MCF 10A (cell line): ENCODE data around the gene BEST1. TPM values are rescaled to one million over a fixed set of nuclear protein-coding genes. Genes with fewer than 3 reads are reported as not detected.

ENCODE experiments used
- BruUV-seq: library from RNA; stranded (reverse); fragments of 400-500 nt; replicated peaks from 2 replicates; lab custom pipeline; 2021; lab: Mats Ljungman, UMichigan
- CTCF ChIA-PET: fragments of 300-600 bp; sonication (Branson Sonifier 250); formaldehyde crosslinking; extraction: SDS; loops from one replicate; lab custom pipeline; 2021; ENCODE audit warnings: antibody characterized with exemption, inconsistent platforms; lab: Yijun Ruan, JAX
- POLR2A ChIA-PET: fragments of 300-600, 350-650 bp; sonication (Branson Sonifier 250); formaldehyde crosslinking; extraction: SDS; loops from one replicate; lab custom pipeline; 2020; ENCODE audit warnings: antibody characterized with exemption, inconsistent platforms; lab: Yijun Ruan, JAX
- DNase-seq: peaks from one replicate; pipeline ENCODE4 v3.0.0-alpha.2; 2018; ENCODE audit not compliant: unreplicated experiment
- H3K27ac Mint-ChIP-seq: one replicate; pipeline ENCODE4 v1.8.0; 2022; ENCODE audit warnings: mild to moderate bottlenecking, low read depth, mixed read lengths; ENCODE audit not compliant: unreplicated experiment
- H3K27me3 Mint-ChIP-seq: one replicate; pipeline ENCODE4 v1.8.0; 2022; ENCODE audit warnings: mixed read lengths; ENCODE audit not compliant: insufficient read depth, unreplicated experiment
- H3K36me3 Mint-ChIP-seq: one replicate; pipeline ENCODE4 v1.8.0; 2022; ENCODE audit warnings: mild to moderate bottlenecking, moderate library complexity, mixed read lengths; ENCODE audit not compliant: insufficient read depth, unreplicated experiment
- H3K4me1 Mint-ChIP-seq: one replicate; pipeline ENCODE4 v1.8.0; 2022; ENCODE audit warnings: mixed read lengths; ENCODE audit not compliant: insufficient read depth, unreplicated experiment
- H3K4me3 Mint-ChIP-seq: one replicate; pipeline ENCODE4 v1.8.0; 2022; ENCODE audit warnings: mild to moderate bottlenecking, moderate library complexity, mixed read lengths; ENCODE audit not compliant: unreplicated experiment
- H3K9me3 Mint-ChIP-seq: one replicate; pipeline ENCODE4 v1.8.0; 2022; ENCODE audit warnings: mixed read lengths; ENCODE audit not compliant: unreplicated experiment
- intact Hi-C: fragments of 100-400 bp; cut with micrococcal nuclease; formaldehyde crosslinking; loops from 2 replicates; pipeline ENCODE4 v1.14.1; 2022
- total RNA-seq: library from RNA; stranded (reverse); gene quantifications from 2 replicates; pipeline ENCODE4 v1.2.3, GENCODE V29; 2022
- TF ChIP-seq, protein P1 (sequence below): fragments of 200-600 bp; IDR thresholded peaks from one replicate; pipeline ENCODE4 v1.8.0; 2022; ENCODE audit warnings: antibody characterized with exemption, mild to moderate bottlenecking; ENCODE audit not compliant: unreplicated experiment

The BEST1 gene
- total RNA-seq, 1 experiment from 2014 or later, result 2.5 TPM

DNA sequence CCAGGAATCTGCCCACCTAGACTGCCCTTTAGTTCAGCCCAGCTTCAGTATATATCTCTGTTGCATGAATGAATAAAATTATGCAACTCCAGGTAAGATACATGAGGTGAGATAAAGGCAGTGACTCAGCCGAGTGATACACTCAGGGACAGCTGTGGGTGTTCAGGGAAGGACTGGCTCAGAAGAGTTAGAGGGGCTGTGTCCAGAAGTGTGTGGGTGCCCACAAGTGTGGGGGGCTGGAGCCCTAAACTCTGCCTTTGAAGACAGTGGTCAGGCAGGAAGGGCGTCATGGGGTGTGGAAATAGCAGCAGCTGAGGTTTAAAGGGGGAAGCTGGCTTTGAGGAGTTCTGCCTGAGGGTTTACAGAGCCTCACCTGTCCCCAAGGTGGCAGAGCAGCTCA is 9.0 kb downstream of the BEST1 start:
- TF ChIP-seq, protein P1, sequence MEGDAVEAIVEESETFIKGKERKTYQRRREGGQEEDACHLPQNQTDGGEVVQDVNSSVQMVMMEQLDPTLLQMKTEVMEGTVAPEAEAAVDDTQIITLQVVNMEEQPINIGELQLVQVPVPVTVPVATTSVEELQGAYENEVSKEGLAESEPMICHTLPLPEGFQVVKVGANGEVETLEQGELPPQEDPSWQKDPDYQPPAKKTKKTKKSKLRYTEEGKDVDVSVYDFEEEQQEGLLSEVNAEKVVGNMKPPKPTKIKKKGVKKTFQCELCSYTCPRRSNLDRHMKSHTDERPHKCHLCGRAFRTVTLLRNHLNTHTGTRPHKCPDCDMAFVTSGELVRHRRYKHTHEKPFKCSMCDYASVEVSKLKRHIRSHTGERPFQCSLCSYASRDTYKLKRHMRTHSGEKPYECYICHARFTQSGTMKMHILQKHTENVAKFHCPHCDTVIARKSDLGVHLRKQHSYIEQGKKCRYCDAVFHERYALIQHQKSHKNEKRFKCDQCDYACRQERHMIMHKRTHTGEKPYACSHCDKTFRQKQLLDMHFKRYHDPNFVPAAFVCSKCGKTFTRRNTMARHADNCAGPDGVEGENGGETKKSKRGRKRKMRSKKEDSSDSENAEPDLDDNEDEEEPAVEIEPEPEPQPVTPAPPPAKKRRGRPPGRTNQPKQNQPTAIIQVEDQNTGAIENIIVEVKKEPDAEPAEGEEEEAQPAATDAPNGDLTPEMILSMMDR, result no peak
- no peak for DNase-seq
- Mint-ChIP-seq H3K27me3 (no peaks in the 10 kb centered on the region), H3K9me3 (no peaks in the 10 kb centered on the region), H3K4me1 (peaks cover 44% of the 10 kb centered on the region), H3K4me3 (no peak overlapping the region), H3K27ac (peak overlapping the region; percentile 63), H3K36me3 (peaks cover 56% of the 10 kb centered on the region)
- intact Hi-C loops, result no loop called here
- ChIA-PET POLR2A (interaction anchor here (0.5 to 27.4 kb wide), 5 partner anchors 10 to 79 kb away, joined by 3 to 1703 read pairs (median 4); no protein-coding TSS in a partner anchor), CTCF (interaction anchor here (1.1 to 6.7 kb wide), 3 partner anchors 10 to 105 kb away, joined by 4 to 54 read pairs (median 26); partner anchors contain the start of gene BEST1)
- no TSS peak for BruUV-seq

DNA sequence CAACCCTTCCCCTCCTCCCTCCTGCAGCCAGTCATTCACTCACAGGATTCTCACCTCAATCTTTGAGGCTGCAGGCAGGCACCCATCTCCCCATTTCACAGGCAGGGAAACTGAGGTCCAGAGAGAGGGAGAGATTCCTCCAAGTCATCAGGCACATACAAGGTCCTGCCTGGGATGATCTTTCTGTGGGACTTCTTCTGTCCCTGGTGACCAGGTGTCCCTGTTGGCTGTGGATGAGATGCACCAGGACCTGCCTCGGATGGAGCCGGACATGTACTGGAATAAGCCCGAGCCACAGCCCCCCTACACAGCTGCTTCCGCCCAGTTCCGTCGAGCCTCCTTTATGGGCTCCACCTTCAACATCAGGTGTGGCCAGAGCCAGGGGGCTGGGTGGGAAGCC is 9.5 kb downstream of the BEST1 start:
- Mint-ChIP-seq H3K9me3 (no peaks in the 10 kb centered on the region), H3K27me3 (no peaks in the 10 kb centered on the region), H3K4me1 (peaks cover 46% of the 10 kb centered on the region), H3K36me3 (peaks cover 62% of the 10 kb centered on the region), H3K27ac (peak overlapping the region; percentile 63), H3K4me3 (no peak overlapping the region)
- DNase-seq, result no peak
- ChIA-PET POLR2A (interaction anchor here (0.6 to 27.4 kb wide), 4 partner anchors 11 to 252 kb away, joined by 3 to 1703 read pairs (median 56); no protein-coding TSS in a partner anchor), CTCF (interaction anchor here (1.1 to 6.7 kb wide), 3 partner anchors 11 to 104 kb away, joined by 4 to 54 read pairs (median 26); partner anchors contain the start of gene BEST1)
- TF ChIP-seq, protein P1, result no peak
- no TSS peak for BruUV-seq
- intact Hi-C loops, result loop anchor here (5.0 kb wide), 1 partner anchor 62 kb away; no protein-coding TSS in a partner anchor

DNA sequence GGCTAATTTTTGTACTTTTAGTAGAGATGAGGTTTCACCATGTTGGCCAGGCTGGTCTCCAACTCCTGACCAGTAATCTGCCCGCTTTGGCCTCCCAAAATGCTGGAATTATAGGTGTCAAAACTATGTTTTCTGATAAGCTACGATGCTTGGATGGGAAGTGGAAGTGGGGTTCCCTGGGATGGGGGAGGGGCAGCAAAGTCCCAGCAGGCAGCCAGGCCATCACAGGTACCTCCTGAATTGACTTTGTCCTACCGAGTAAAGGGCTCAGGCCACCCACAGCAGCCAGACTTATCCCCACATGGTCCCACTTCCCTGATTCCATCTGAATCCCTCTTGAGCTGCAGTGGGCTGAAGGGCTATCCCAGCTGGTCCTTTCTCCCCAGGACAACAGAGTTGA is 10.4 kb downstream of the BEST1 start:
- CTCF ChIA-PET, result interaction anchor here (0.8 to 6.7 kb wide), 7 partner anchors 12 to 163 kb away, joined by 3 to 54 read pairs (median 10); partner anchors contain the start of gene BEST1
- H3K36me3 Mint-ChIP-seq, result peaks cover 70% of the 10 kb centered on the region
- POLR2A ChIA-PET, result interaction anchor here (0.5 to 27.4 kb wide), 9 partner anchors 10 to 745 kb away, joined by 3 to 1703 read pairs (median 3); no protein-coding TSS in a partner anchor
- TF ChIP-seq, protein P1, result no peak
- no peak overlapping the region for H3K4me3 Mint-ChIP-seq
- intact Hi-C loops, result loop anchor here (5.0 kb wide), 1 partner anchor 63 kb away; no protein-coding TSS in a partner anchor
- no TSS peak for BruUV-seq
- peaks cover 45% of the 10 kb centered on the region for H3K4me1 Mint-ChIP-seq
- no peaks in the 10 kb centered on the region for H3K9me3 Mint-ChIP-seq
- no peak for DNase-seq
- H3K27ac Mint-ChIP-seq, result no peak overlapping the region
- no peaks in the 10 kb centered on the region for H3K27me3 Mint-ChIP-seq

DNA sequence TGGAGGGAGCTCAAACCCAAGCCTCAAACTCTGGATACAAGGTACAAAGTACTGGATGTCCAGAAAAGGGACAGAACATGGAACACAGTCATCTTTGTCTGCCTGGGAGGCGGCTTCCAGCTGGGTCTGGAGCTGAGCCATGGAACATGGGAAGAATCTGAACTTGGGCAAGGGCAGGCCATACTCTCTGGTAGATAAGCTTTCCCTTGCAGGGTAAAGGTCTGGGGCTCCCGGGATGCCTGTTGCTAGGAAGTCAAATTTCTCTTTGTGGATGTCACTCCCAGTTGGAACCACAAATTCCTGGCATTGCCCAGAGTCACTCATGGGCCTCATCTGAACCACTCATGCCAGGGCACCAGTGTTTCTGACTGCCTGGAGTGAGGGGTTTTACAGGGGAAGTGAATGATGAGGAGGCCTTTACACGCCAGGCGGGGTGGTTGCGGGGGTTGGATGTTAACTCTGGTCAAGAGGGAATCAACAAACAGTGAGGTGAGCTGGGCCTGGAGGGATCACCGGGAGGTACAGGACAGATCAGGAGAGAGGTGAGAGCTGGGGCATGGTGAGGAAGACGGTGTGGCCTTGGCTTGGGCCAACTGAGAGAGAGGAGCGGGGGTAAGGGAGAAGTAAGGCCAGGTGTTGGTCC is 11.5 kb downstream of the BEST1 start:
- H3K27ac Mint-ChIP-seq, result peak overlapping the region; percentile 70
- peak; percentile 57 for DNase-seq
- POLR2A ChIA-PET, result interaction anchor here (0.8 to 27.4 kb wide), 14 partner anchors 9 to 177 kb away, joined by 3 to 1703 read pairs (median 4); partner anchors contain the start of gene BEST1
- intact Hi-C loops, result loop anchor here (5.0 kb wide), 1 partner anchor 64 kb away; no protein-coding TSS in a partner anchor
- H3K4me3 Mint-ChIP-seq, result no peak overlapping the region
- H3K4me1 Mint-ChIP-seq, result peaks cover 45% of the 10 kb centered on the region
- TF ChIP-seq, protein P1, result no peak
- BruUV-seq, result no TSS peak
- no peaks in the 10 kb centered on the region for H3K9me3 Mint-ChIP-seq
- no peaks in the 10 kb centered on the region for H3K27me3 Mint-ChIP-seq
- CTCF ChIA-PET, result interaction anchor here (0.6 to 6.7 kb wide), 10 partner anchors 13 to 164 kb away, joined by 3 to 54 read pairs (median 8); partner anchors contain the start of gene BEST1
- H3K36me3 Mint-ChIP-seq, result peaks cover 82% of the 10 kb centered on the region
